IPS DF 6.9 (cell line): Measurements from ENCODE around the gene INPP4B.

Experiments
- DNase-seq: peaks from one replicate; pipeline ENCODE4 v3.0.0-alpha.2; 2013; ENCODE audit warnings: low read depth, low spot score
- H3K27ac ChIP-seq: one replicate; pipeline ENCODE4 v1.5.1; 2013; ENCODE audit warnings: low read length, control low read depth
- H3K27me3 ChIP-seq: 2 replicates; pipeline ENCODE4 v1.6.1; 2013; ENCODE audit warnings: mild to moderate bottlenecking, low read length; ENCODE audit not compliant: control insufficient read depth, insufficient read depth
- H3K36me3 ChIP-seq: 2 replicates; pipeline ENCODE4 v1.6.1; 2013; ENCODE audit warnings: low read length; ENCODE audit not compliant: control insufficient read depth, insufficient read depth
- H3K4me1 ChIP-seq: 2 replicates; pipeline ENCODE4 v1.6.1; 2013; ENCODE audit warnings: low read length; ENCODE audit not compliant: control insufficient read depth, insufficient read depth
- H3K4me3 ChIP-seq: 2 replicates; pipeline ENCODE4 v1.5.1; 2013; ENCODE audit warnings: mild to moderate bottlenecking, low read length
- H3K9me3 ChIP-seq: 2 replicates; pipeline ENCODE4 v1.6.1; 2013; ENCODE audit warnings: low read length, inconsistent platforms; ENCODE audit not compliant: control insufficient read depth, insufficient read depth
- WGBS: extraction: QIAGEN DNeasy Blood & Tissue Kit; methylation state at CpG from one replicate; pipeline ENCODE4 v1.1.7; 2013; ENCODE audit warnings: mixed read lengths, missing lambda C conversion rate; ENCODE audit not compliant: insufficient read length, insufficient coverage; 5-methylcytosine and 5-hydroxymethylcytosine counted together

INPP4B gene

GRCh38 chr4:142168181-142168580 is 677.9 kb downstream of the INPP4B start:
- Histone ChIP-seq H3K27me3 (no peaks in the 10 kb centered on the region), H3K36me3 (no peaks in the 10 kb centered on the region), H3K4me3 (no peak overlapping the region), H3K27ac (no peak overlapping the region), H3K4me1 (no peaks in the 10 kb centered on the region), H3K9me3 (no peaks in the 10 kb centered on the region)
- no peak for DNase-seq
- no CpG with 5 or more reads among the region's 2 CpGs for WGBS

GRCh38 chr4:142164767-142165500 is 681.2 kb downstream of the INPP4B start:
- DNase-seq: no peak
- no peaks in the 10 kb centered on the region for H3K9me3 ChIP-seq

GRCh38 chr4:142161086-142161485 is 685.0 kb downstream of the INPP4B start:
- Histone ChIP-seq H3K36me3 (no peaks in the 10 kb centered on the region), H3K27ac (no peak overlapping the region), H3K4me3 (no peak overlapping the region), H3K27me3 (no peaks in the 10 kb centered on the region), H3K4me1 (no peaks in the 10 kb centered on the region), H3K9me3 (no peaks in the 10 kb centered on the region)
- DNase-seq: no peak
- no CpG with 5 or more reads among the region's 3 CpGs for WGBS

More at GRCh38 chr4:142164767-142165500, 681.2 kb downstream of the INPP4B start:
- no peaks in the 10 kb centered on the region for H3K27me3 ChIP-seq
- H3K4me1 ChIP-seq: no peaks in the 10 kb centered on the region
- 100% methylated on average over 2 of the region's 4 CpGs for WGBS
- H3K4me3 ChIP-seq: no peak overlapping the region
- H3K27ac ChIP-seq: no peak overlapping the region
- no peaks in the 10 kb centered on the region for H3K36me3 ChIP-seq

- Histone ChIP-seq H3K27me3 (no peaks in the 10 kb centered on the region), H3K27ac (no peak overlapping the region), H3K36me3 (no peaks in the 10 kb centered on the region), H3K9me3 (no peaks in the 10 kb centered on the region), H3K4me1 (no peaks in the 10 kb centered on the region), H3K4me3 (no peak overlapping the region)
- WGBS: no CpG with 5 or more reads among the region's 2 CpGs
- DNase-seq: no peak
These were observed 685.6 kb downstream of the INPP4B start for GRCh38 chr4:142160509-142160908.

GRCh38 chr4:142158980-142159379 is 687.1 kb downstream of the INPP4B start:
- no peaks in the 10 kb centered on the region for H3K27me3 ChIP-seq
- no peak overlapping the region for H3K27ac ChIP-seq
- H3K36me3 ChIP-seq: no peaks in the 10 kb centered on the region
- no peaks in the 10 kb centered on the region for H3K9me3 ChIP-seq
- no CpG with 5 or more reads among the region's 2 CpGs for WGBS
- H3K4me3 ChIP-seq: no peak overlapping the region
- H3K4me1 ChIP-seq: no peaks in the 10 kb centered on the region
- no peak for DNase-seq

GRCh38 chr4:142156256-142156655 is 689.8 kb downstream of the INPP4B start:
- Histone ChIP-seq H3K36me3 (no peaks in the 10 kb centered on the region), H3K27ac (no peak overlapping the region), H3K4me3 (no peak overlapping the region), H3K27me3 (no peaks in the 10 kb centered on the region), H3K4me1 (no peaks in the 10 kb centered on the region), H3K9me3 (no peaks in the 10 kb centered on the region)
- DNase-seq: no peak

GRCh38 chr4:142155347-142155746 is 690.8 kb downstream of the INPP4B start:
- no peak overlapping the region for H3K27ac ChIP-seq
- no peak overlapping the region for H3K4me3 ChIP-seq
- H3K27me3 ChIP-seq: no peaks in the 10 kb centered on the region
- WGBS: no CpG with 5 or more reads among the region's 2 CpGs
- no peaks in the 10 kb centered on the region for H3K9me3 ChIP-seq
- no peak for DNase-seq
- no peaks in the 10 kb centered on the region for H3K36me3 ChIP-seq
- H3K4me1 ChIP-seq: no peaks in the 10 kb centered on the region

GRCh38 chr4:142150483-142150882 is 695.6 kb downstream of the INPP4B start:
- no CpG with 5 or more reads among the region's 3 CpGs for WGBS
- no peak for DNase-seq
- H3K9me3 ChIP-seq: no peaks in the 10 kb centered on the region
- no peaks in the 10 kb centered on the region for H3K27me3 ChIP-seq
- H3K27ac ChIP-seq: no peak overlapping the region
- H3K36me3 ChIP-seq: no peaks in the 10 kb centered on the region
- H3K4me3 ChIP-seq: no peak overlapping the region
- H3K4me1 ChIP-seq: no peaks in the 10 kb centered on the region

GRCh38 chr4:142144813-142145212 is 701.3 kb downstream of the INPP4B start:
- Histone ChIP-seq H3K9me3 (no peaks in the 10 kb centered on the region), H3K27me3 (no peaks in the 10 kb centered on the region), H3K36me3 (no peaks in the 10 kb centered on the region), H3K4me3 (no peak overlapping the region), H3K4me1 (no peaks in the 10 kb centered on the region), H3K27ac (no peak overlapping the region)
- no CpG with 5 or more reads among the region's 1 CpG for WGBS
- no peak for DNase-seq

GRCh38 chr4:142142366-142143054 is 703.6 kb downstream of the INPP4B start:
- Histone ChIP-seq H3K4me3 (no peak overlapping the region), H3K4me1 (no peaks in the 10 kb centered on the region), H3K27me3 (no peaks in the 10 kb centered on the region), H3K9me3 (no peaks in the 10 kb centered on the region), H3K27ac (no peak overlapping the region), H3K36me3 (no peaks in the 10 kb centered on the region)
- no CpG with 5 or more reads among the region's 2 CpGs for WGBS
- DNase-seq: no peak

GRCh38 chr4:142141224-142141623 is 704.9 kb downstream of the INPP4B start:
- H3K27me3 ChIP-seq: no peaks in the 10 kb centered on the region
- H3K4me3 ChIP-seq: no peak overlapping the region
- no peaks in the 10 kb centered on the region for H3K4me1 ChIP-seq
- no peaks in the 10 kb centered on the region for H3K9me3 ChIP-seq
- H3K27ac ChIP-seq: no peak overlapping the region
- no peak for DNase-seq
- no CpG with 5 or more reads among the region's 2 CpGs for WGBS
- H3K36me3 ChIP-seq: no peaks in the 10 kb centered on the region
